Activated CD4-positive, CD25-positive, alpha-beta regulatory T cell (primary cell): Measurements from ENCODE around the gene OR51F1.
"Not testable (repeated sequence)": the region's sequence is repeated elsewhere in the genome, so short reads cannot be mapped to it uniquely, and the experiment has no call there.

Experiments used
- DNase-seq, 4 experiments: peaks; one replicate each; lab custom pipeline; 2025; lab: John Stamatoyannopoulos, UW

Gene OR51F1

GRCh38 chr11:4769838-4770237 is at the start of gene OR51F1:
Gene OR51F1 (minus strand): TSS chr11:4769938. CDS start chr11:4769938, 0 bp downstream.
- DNase-seq, result no peak

GRCh38 chr11:4809246-4809645 is 39.5 kb upstream of the OR51F1 start:
- DNase-seq, result no peak

GRCh38 chr11:4808476-4808875 is 38.7 kb upstream of the OR51F1 start:
- DNase-seq, result no peak

GRCh38 chr11:4804280-4804679 is 34.5 kb upstream of the OR51F1 start, which contains the start of gene OR52R1:
Gene OR52R1 (minus strand): TSS chr11:4804380. CDS start chr11:4804380, 0 bp downstream.
- no peak for DNase-seq

GRCh38 chr11:4801316-4801715 is 31.6 kb upstream of the OR51F1 start:
- DNase-seq, result not testable (repeated sequence)

- DNase-seq, result no peak
Measured at GRCh38 chr11:4798427-4799183, 28.9 kb upstream of the OR51F1 start.

GRCh38 chr11:4797206-4797605 is 27.5 kb upstream of the OR51F1 start:
- DNase-seq, result no peak

GRCh38 chr11:4782454-4782853 is 12.7 kb upstream of the OR51F1 start:
- DNase-seq, result no peak

GRCh38 chr11:4768094-4768493 is 1.6 kb downstream of the OR51F1 start:
- DNase-seq, result no peak

GRCh38 chr11:4766420-4767043 is 3.2 kb downstream of the OR51F1 start:
- no peak for DNase-seq

- no peak for DNase-seq
Measured at GRCh38 chr11:4763096-4763495, 6.6 kb downstream of the OR51F1 start.

GRCh38 chr11:4751201-4751600 is 18.5 kb downstream of the OR51F1 start:
- no peak for DNase-seq

- no peak for DNase-seq
Measured at GRCh38 chr11:4748438-4748837, 21.3 kb downstream of the OR51F1 start.

- no peak for DNase-seq
Measured at GRCh38 chr11:4740735-4741134, 29.0 kb downstream of the OR51F1 start.

GRCh38 chr11:4727171-4727570 is 42.6 kb downstream of the OR51F1 start:
- DNase-seq, result no peak

GRCh38 chr11:4722616-4723534 is 46.9 kb downstream of the OR51F1 start:
- not testable (repeated sequence) for DNase-seq
